GM12878 (cell line): ENCODE data around the gene RBPJ. TPM values are rescaled to one million over a fixed set of nuclear protein-coding genes. Genes with fewer than 3 reads are reported as not detected.
A peak's percentile ranks its signal among the peaks of the same experiment; 100 is the strongest.

Experiments used
- ATAC-seq: fragments of 200-7000 bp; cut with Tn5 transposase; 3 replicates; pipeline ENCODE4 v1.9.1; 2020; ENCODE audit warnings: mild to moderate bottlenecking, moderate library complexity
- BruUV-seq: library from RNA; stranded (reverse); fragments of 400-500 nt; replicated peaks from 2 replicates; lab custom pipeline; 2021; lab: Mats Ljungman, UMichigan
- CTCF ChIA-PET: fragments of 300-600 bp; sonication (Branson Sonifier 250); formaldehyde crosslinking; extraction: SDS; loops from one replicate; lab custom pipeline; 2021; ENCODE audit warnings: inconsistent platforms; lab: Yijun Ruan, JAX
- POLR2A ChIA-PET: fragments of 350-600 bp; formaldehyde crosslinking; extraction: SDS; loops from one replicate; lab custom pipeline; 2021; ENCODE audit warnings: inconsistent platforms; lab: Charles Lee
- RAD21 ChIA-PET: fragments of 300-600 bp; sonication (Branson Sonifier 250); formaldehyde crosslinking; loops from one replicate; lab custom pipeline; 2023; ENCODE audit warnings: antibody characterized with exemption; ENCODE audit not compliant: unreplicated experiment; lab: Charles Lee
- SMC1A ChIA-PET: fragments of 300-600 bp; sonication (Branson Sonifier 250); formaldehyde crosslinking; loops from one replicate; lab custom pipeline; 2023; ENCODE audit not compliant: unreplicated experiment, uncharacterized antibody; lab: Charles Lee
- DNase-seq: peaks from one replicate; pipeline ENCODE4 v3.0.0-alpha.2; 2011; ENCODE audit warnings: low read depth, low spot score
- FAIRE-seq: peaks from 3 replicates; lab custom pipeline; 2011; peaks lifted over from hg19 to GRCh38; lab: Jason Lieb, UNC
- H2AFZ ChIP-seq: 2 replicates; pipeline ENCODE4 v1.6.0; 2011; ENCODE audit warnings: low read depth, low read length, control low read depth; ENCODE audit not compliant: control insufficient read depth
- H3K27ac ChIP-seq: 2 replicates; pipeline ENCODE4 v1.5.1; 2011; ENCODE audit warnings: control low read depth; ENCODE audit not compliant: control insufficient read depth, insufficient read depth
- H3K27me3 ChIP-seq, 2 experiments: replicated peaks in 1 of 2; 2 replicates each; pipeline versions ENCODE4 v1.6.0 to v1.6.1; 2011; ENCODE audit warnings: low read length in 1 of 2; ENCODE audit not compliant: control insufficient read depth in 2 of 2, insufficient read depth in 2 of 2
- H3K36me3 ChIP-seq, 2 experiments: 2 replicates each; pipeline ENCODE4 v1.5.1; 2011; ENCODE audit warnings: low read length in 1 of 2; ENCODE audit not compliant: control insufficient read depth in 2 of 2, insufficient read depth in 2 of 2
- H3K4me1 ChIP-seq: 2 replicates; pipeline ENCODE4 v1.6.1; 2011; ENCODE audit warnings: mild to moderate bottlenecking, low read length, moderate library complexity, mixed read lengths; ENCODE audit not compliant: control insufficient read depth, insufficient read depth
- H3K4me2 ChIP-seq: 2 replicates; pipeline ENCODE4 v1.6.0; 2011; ENCODE audit warnings: control low read depth; ENCODE audit not compliant: control insufficient read depth, insufficient read depth
- H3K4me3 ChIP-seq: fragments of 200-600 bp; sonication (generic); 2 replicates; pipeline ENCODE4 v1.5.1; 2016
- H3K79me2 ChIP-seq: 2 replicates; pipeline ENCODE4 v1.6.0; 2011; ENCODE audit warnings: low read length; ENCODE audit not compliant: control insufficient read depth, insufficient read depth
- H3K9ac ChIP-seq: 2 replicates; pipeline ENCODE4 v1.8.0; 2011; ENCODE audit warnings: low read length, control low read depth, mixed read lengths; ENCODE audit not compliant: control insufficient read depth, insufficient read depth
- H3K9me3 ChIP-seq: replicated peaks from 3 replicates; pipeline ENCODE4 v1.5.1; 2011; ENCODE audit warnings: mild to moderate bottlenecking, low read length; ENCODE audit not compliant: control insufficient read depth, insufficient read depth
- H4K20me1 ChIP-seq: 2 replicates; pipeline ENCODE4 v1.6.0; 2011; ENCODE audit not compliant: control insufficient read depth, insufficient read depth
- ASH2L ChIP-seq: fragments of 300-600, 200-600 bp; sonication (generic); IDR thresholded peaks from 2 replicates; pipeline ENCODE4 v1.6.1; 2017; ENCODE audit warnings: low read depth, mild to moderate bottlenecking, borderline replicate concordance
- CBX5 ChIP-seq: sonication (generic); IDR thresholded peaks from 2 replicates; pipeline ENCODE4 v1.6.1; 2016; ENCODE audit warnings: low read depth, moderate library complexity, mild to moderate bottlenecking, inconsistent platforms
- CHD1 ChIP-seq: IDR thresholded peaks from 2 replicates; pipeline ENCODE4 v1.6.1; 2012; ENCODE audit warnings: low read depth, low read length, improper control_type of control experiment
- CTCF ChIP-seq, 3 experiments: IDR thresholded peaks in 2 of 3; conservative IDR thresholded peaks in 1 of 3; 2 replicates each; pipeline ENCODE4 v1.5.1; 2011; ENCODE audit warnings: low read depth in 3 of 3, low read length in 3 of 3, mild to moderate bottlenecking in 3 of 3, control low read depth in 2 of 3, moderate library complexity in 2 of 3, inconsistent platforms in 1 of 3, mixed read lengths in 1 of 3; ENCODE audit not compliant: control insufficient read depth in 2 of 3, insufficient read depth in 1 of 3; ENCODE audit errors: extremely low read depth in 1 of 3
- HSF1 ChIP-seq: fragments of 150-350 bp; IDR thresholded peaks from 2 replicates; pipeline ENCODE4 v1.6.1; 2014; ENCODE audit warnings: mild to moderate bottlenecking, low read depth, low read length
- KAT2A ChIP-seq: conservative IDR thresholded peaks from 2 replicates; pipeline ENCODE4 v1.6.1; 2011; ENCODE audit warnings: low read depth, low read length; ENCODE audit not compliant: control insufficient read depth
- MEF2A ChIP-seq: IDR thresholded peaks from 2 replicates; pipeline ENCODE4 v1.6.1; 2011; ENCODE audit warnings: low read depth, mild to moderate bottlenecking, low read length, moderate library complexity; ENCODE audit not compliant: insufficient read depth
- MEF2B ChIP-seq: fragments of 450-650 bp; IDR thresholded peaks from 2 replicates; pipeline ENCODE4 v1.6.1; 2018; ENCODE audit warnings: mild to moderate bottlenecking, moderate library complexity; ENCODE audit not compliant: partially characterized antibody, poor library complexity, severe bottlenecking
- RAD21 ChIP-seq: IDR thresholded peaks from 2 replicates; pipeline ENCODE4 v1.6.1; 2011; ENCODE audit warnings: mild to moderate bottlenecking, low read depth, low read length, moderate library complexity; ENCODE audit not compliant: insufficient read depth
- SKIL ChIP-seq: fragments of 450-650 bp; IDR thresholded peaks from 2 replicates; pipeline ENCODE4 v1.6.1; 2017; ENCODE audit warnings: mild to moderate bottlenecking, low read depth, inconsistent platforms; ENCODE audit not compliant: poor library complexity, severe bottlenecking
- SMAD1 ChIP-seq: fragments of 450-650 bp; IDR thresholded peaks from 2 replicates; pipeline ENCODE4 v1.6.1; 2018; ENCODE audit warnings: mild to moderate bottlenecking, low read depth; ENCODE audit not compliant: partially characterized antibody
- SRF ChIP-seq, 2 experiments: IDR thresholded peaks; 2 replicates each; pipeline ENCODE4 v1.6.1; 2011; ENCODE audit warnings: low read depth in 2 of 2, low read length in 2 of 2, mild to moderate bottlenecking in 1 of 2, moderate library complexity in 1 of 2
- STAT1 ChIP-seq: fragments of 450-650 bp; conservative IDR thresholded peaks from 2 replicates; pipeline ENCODE4 v1.6.1; 2014; ENCODE audit warnings: antibody characterized with exemption, mild to moderate bottlenecking
- STAT3 ChIP-seq: IDR thresholded peaks from 2 replicates; pipeline ENCODE4 v1.6.1; 2011; ENCODE audit warnings: low read depth, low read length, improper control_type of control experiment
- SUPT20H ChIP-seq: IDR thresholded peaks from 2 replicates; pipeline ENCODE4 v1.6.1; 2011; ENCODE audit warnings: low read depth, mild to moderate bottlenecking, low read length, moderate library complexity, borderline replicate concordance; ENCODE audit not compliant: control insufficient read depth
- ZNF217 ChIP-seq: fragments of 450-650 bp; IDR thresholded peaks from 2 replicates; pipeline ENCODE4 v1.6.1; 2017; ENCODE audit warnings: antibody characterized with exemption, mild to moderate bottlenecking
- WGBS: methylation state at CpG from one replicate; pipeline ENCODE4 v1.1.6; 2016; ENCODE audit warnings: low lambda C conversion rate; ENCODE audit not compliant: insufficient replicate concordance, insufficient coverage; ENCODE audit errors: missing lambda C conversion rate; 5-methylcytosine and 5-hydroxymethylcytosine counted together
- in situ Hi-C: fragments of 300-500 bp; cut with MboI; formaldehyde crosslinking; loops from 9 replicates; pipeline ENCODE4 v1.14.3; 2018; ENCODE audit warnings: mixed read lengths
- intact Hi-C: fragments of 100-400 bp; cut with micrococcal nuclease; formaldehyde crosslinking; loops from one replicate; pipeline ENCODE4 v1.14.2; 2022; ENCODE audit not compliant: unreplicated experiment
- polyA plus RNA-seq, 11 experiments: library from polyadenylated mRNA; depleted of rRNA in 4 of 11; unstranded in 6 of 11; stranded (reverse) in 5 of 11; fragments of >200 nt; fragmentation: Nextera tagmentation in 4 of 11; fragmentation: Illumina TruSeq in 1 of 11; extraction: Ambion mirVana in 4 of 11; extraction: Trizol in 1 of 11; gene quantifications; 1 replicate in 1 of 11; 2 replicates in 10 of 11; pipeline versions ENCODE4 v1.2.1 to v1.2.3, GENCODE V29; 2011 to 2016; ENCODE audit warnings: inconsistent platforms in 2 of 11, missing spikeins in 2 of 11, low read depth in 1 of 11
- total RNA-seq, 4 experiments: library from RNA; depleted of rRNA in 3 of 4; stranded (reverse); fragments of >200 nt in 3 of 4; fragmentation: Illumina TruSeq in 1 of 4; extraction: Trizol in 1 of 4; gene quantifications; 2 replicates each; pipeline versions ENCODE4 v1.2.1 to v1.2.3, GENCODE V29; 2013 to 2021

The RBPJ gene
- total and polyA plus RNA-seq, 10 of the 15 experiments (the other 5 are each of a cell fraction or from before 2014, with no cell fraction given) = 24.5 to 87.6 (median 41.6) TPM

GRCh38 chr4:26400132-26400531 is 79.3 kb downstream of the RBPJ start:
- Histone ChIP-seq H3K79me2 (no peaks in the 10 kb centered on the region), H3K36me3 (peaks cover 0 to 6% of the 10 kb centered on the region in 2 experiments; a peak in 1 of 4 replicates), H4K20me1 (no peaks in the 10 kb centered on the region), H3K27me3 (no peaks in the 10 kb centered on the region), H3K27ac (no peak overlapping the region), H2AFZ (no peak overlapping the region)
- CTCF ChIA-PET = interaction anchor here (0.7 to 18.7 kb wide), 6 partner anchors 10 to 371 kb away, joined by 3 to 474 read pairs (median 5); no protein-coding TSS in a partner anchor
- in situ Hi-C loops = loop anchor here (10.0 kb wide), 1 partner anchor 345 kb away; no protein-coding TSS in a partner anchor
- FAIRE-seq = no peak
- BruUV-seq = no TSS peak
- SMC1A ChIA-PET = interaction anchor here (0.9 to 2.8 kb wide), 4 partner anchors 10 to 70 kb away, joined by 3 to 12 read pairs (median 4); no protein-coding TSS in a partner anchor
- TF ChIP-seq CTCF (IDR thresholded peaks at IDR 0.05 in 2 of 3, conservative IDR thresholded peaks at IDR 0.05 in 1 of 3; ENCODE audit: control insufficient read depth in 2 of 3, extremely low read depth in 1 of 3, insufficient read depth in 1 of 3, low read depth in 3 of 3, low read length in 3 of 3) (0 out of 6 replicates have a peak, but pooled peaks of 1 of the 3 experiments have one; percentile 5), SRF (IDR thresholded peaks at IDR 0.05; ENCODE audit: low read depth in 2 of 2, low read length in 2 of 2) (no peak), RAD21 (peak; percentile 29; the same call in 1 of the 2 replicates), ASH2L (no peak), SUPT20H (no peak), MEF2A (no peak), HSF1 (no peak), SKIL (no peak), CBX5 (no peak), CHD1 (no peak), KAT2A (no peak), ZNF217 (no peak), STAT1 (no peak), MEF2B (no peak), SMAD1 (no peak), STAT3 (no peak)
- TF ChIP-seq, all 136 proteins: peak for 2
- peaks cover 10% of the 10 kb centered on the region for H3K4me1 ChIP-seq
- intact Hi-C loops = no loop called here
- DNase-seq = no peak
- 94% methylated on average over 1 of the region's 1 CpG for WGBS
- peaks cover 5% of the 10 kb centered on the region; the same call in 1 of the 3 replicates for H3K9me3 ChIP-seq
- H3K9ac ChIP-seq = no peak overlapping the region
- ChIA-PET POLR2A (no interaction called here), RAD21 (interaction anchor here (1.5 to 2.1 kb wide), 2 partner anchors 10 to 70 kb away, joined by 6 to 11 read pairs; no protein-coding TSS in a partner anchor)
- no peak overlapping the region for H3K4me2 ChIP-seq
- no peak overlapping the region for H3K4me3 ChIP-seq
- ATAC-seq = no peak
